WTC11 (cell line): ENCODE results near the gene SH3PXD2A.

Experiments used
- NFYB ChIP-seq: sonication (generic); formaldehyde crosslinking; conservative IDR thresholded peaks from 2 replicates; pipeline ENCODE4 v1.8.0; 2022; ENCODE audit warnings: low read depth, missing genetic modification reagents
- NR2C2 ChIP-seq: sonication (generic); formaldehyde crosslinking; IDR thresholded peaks from 2 replicates; pipeline ENCODE4 v1.8.0; 2022; ENCODE audit warnings: mild to moderate bottlenecking, missing genetic modification reagents
- NR3C1 ChIP-seq: sonication (generic); formaldehyde crosslinking; conservative IDR thresholded peaks from 2 replicates; pipeline ENCODE4 v1.8.1; 2023; ENCODE audit warnings: low read depth, mild to moderate bottlenecking, missing genetic modification reagents
- RELA ChIP-seq: sonication (generic); formaldehyde crosslinking; IDR thresholded peaks from 2 replicates; pipeline ENCODE4 v1.8.1; 2022; ENCODE audit warnings: missing genetic modification reagents, mild to moderate bottlenecking, borderline replicate concordance
- RORB ChIP-seq: fragments of 250-450 bp; sonication (Bioruptor Pico); IDR thresholded peaks from 2 replicates; pipeline ENCODE4 v1.9.0; 2021; ENCODE audit warnings: mild to moderate bottlenecking
- SP1 ChIP-seq: sonication (generic); formaldehyde crosslinking; conservative IDR thresholded peaks from 2 replicates; pipeline ENCODE4 v1.8.1; 2022; ENCODE audit warnings: missing genetic modification reagents
- TP53 ChIP-seq: sonication (generic); formaldehyde crosslinking; IDR thresholded peaks from 2 replicates; pipeline ENCODE4 v1.8.1; 2023; ENCODE audit warnings: mild to moderate bottlenecking, missing genetic modification reagents
- ZBTB21 ChIP-seq: sonication (generic); formaldehyde crosslinking; IDR thresholded peaks from 2 replicates; pipeline ENCODE4 v1.8.1; 2023; ENCODE audit warnings: mild to moderate bottlenecking, missing genetic modification reagents, borderline replicate concordance
- ZNF121 ChIP-seq: sonication (generic); formaldehyde crosslinking; IDR thresholded peaks from 2 replicates; pipeline ENCODE4 v1.8.0; 2023; ENCODE audit warnings: missing genetic modification reagents
- TF ChIP-seq, protein P1 (sequence below): sonication (generic); formaldehyde crosslinking; IDR thresholded peaks from 2 replicates; pipeline ENCODE4 v1.8.1; 2022; ENCODE audit warnings: missing genetic modification reagents, borderline replicate concordance
- TF ChIP-seq, protein P2 (sequence below): fragments of 200-600 bp; IDR thresholded peaks from 2 replicates; pipeline ENCODE4 v1.8.0; 2022; ENCODE audit warnings: antibody characterized with exemption
- TF ChIP-seq, protein P3 (sequence below): sonication (generic); formaldehyde crosslinking; IDR thresholded peaks from 2 replicates; pipeline ENCODE4 v1.8.0; 2022; ENCODE audit warnings: mild to moderate bottlenecking, missing genetic modification reagents

DNA sequence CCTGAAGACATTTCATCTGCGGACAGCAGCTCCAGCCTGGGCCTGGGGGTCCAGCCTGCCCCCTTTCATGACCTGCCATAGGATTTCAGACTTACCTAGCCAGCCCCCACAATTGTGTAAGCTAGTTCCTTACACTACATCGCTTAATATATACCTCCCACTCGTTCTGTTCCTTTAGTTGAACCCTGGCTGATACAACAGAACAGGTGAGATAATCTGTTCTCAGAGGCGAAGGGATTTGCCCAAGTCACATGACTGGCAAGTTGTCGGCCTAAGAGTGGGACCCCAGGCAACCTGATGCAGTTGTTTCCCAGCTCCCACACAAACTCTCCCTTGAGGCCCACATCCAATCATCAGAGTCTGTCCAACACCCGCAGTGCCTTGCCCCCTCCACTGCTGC lies 168.2 kb downstream of the SH3PXD2A start:
- no peak for TF ChIP-seq NR2C2 (CRISPR knock-in tag)
- TF ChIP-seq SP1 (CRISPR knock-in tag): no peak
- TF ChIP-seq NFYB (CRISPR knock-in tag): no peak
- TF ChIP-seq ZBTB21: no peak
- TF ChIP-seq, protein P1, sequence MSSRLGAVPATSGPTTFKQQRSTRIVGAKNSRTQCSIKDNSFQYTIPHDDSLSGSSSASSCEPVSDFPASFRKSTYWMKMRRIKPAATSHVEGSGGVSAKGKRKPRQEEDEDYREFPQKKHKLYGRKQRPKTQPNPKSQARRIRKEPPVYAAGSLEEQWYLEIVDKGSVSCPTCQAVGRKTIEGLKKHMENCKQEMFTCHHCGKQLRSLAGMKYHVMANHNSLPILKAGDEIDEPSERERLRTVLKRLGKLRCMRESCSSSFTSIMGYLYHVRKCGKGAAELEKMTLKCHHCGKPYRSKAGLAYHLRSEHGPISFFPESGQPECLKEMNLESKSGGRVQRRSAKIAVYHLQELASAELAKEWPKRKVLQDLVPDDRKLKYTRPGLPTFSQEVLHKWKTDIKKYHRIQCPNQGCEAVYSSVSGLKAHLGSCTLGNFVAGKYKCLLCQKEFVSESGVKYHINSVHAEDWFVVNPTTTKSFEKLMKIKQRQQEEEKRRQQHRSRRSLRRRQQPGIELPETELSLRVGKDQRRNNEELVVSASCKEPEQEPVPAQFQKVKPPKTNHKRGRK (CRISPR knock-in tag): no peak
- TF ChIP-seq ZNF121 (CRISPR knock-in tag): no peak
- TF ChIP-seq, protein P2, sequence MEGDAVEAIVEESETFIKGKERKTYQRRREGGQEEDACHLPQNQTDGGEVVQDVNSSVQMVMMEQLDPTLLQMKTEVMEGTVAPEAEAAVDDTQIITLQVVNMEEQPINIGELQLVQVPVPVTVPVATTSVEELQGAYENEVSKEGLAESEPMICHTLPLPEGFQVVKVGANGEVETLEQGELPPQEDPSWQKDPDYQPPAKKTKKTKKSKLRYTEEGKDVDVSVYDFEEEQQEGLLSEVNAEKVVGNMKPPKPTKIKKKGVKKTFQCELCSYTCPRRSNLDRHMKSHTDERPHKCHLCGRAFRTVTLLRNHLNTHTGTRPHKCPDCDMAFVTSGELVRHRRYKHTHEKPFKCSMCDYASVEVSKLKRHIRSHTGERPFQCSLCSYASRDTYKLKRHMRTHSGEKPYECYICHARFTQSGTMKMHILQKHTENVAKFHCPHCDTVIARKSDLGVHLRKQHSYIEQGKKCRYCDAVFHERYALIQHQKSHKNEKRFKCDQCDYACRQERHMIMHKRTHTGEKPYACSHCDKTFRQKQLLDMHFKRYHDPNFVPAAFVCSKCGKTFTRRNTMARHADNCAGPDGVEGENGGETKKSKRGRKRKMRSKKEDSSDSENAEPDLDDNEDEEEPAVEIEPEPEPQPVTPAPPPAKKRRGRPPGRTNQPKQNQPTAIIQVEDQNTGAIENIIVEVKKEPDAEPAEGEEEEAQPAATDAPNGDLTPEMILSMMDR: no peak
- TF ChIP-seq RORB (CRISPR knock-in tag): no peak
- no peak for TF ChIP-seq NR3C1 (CRISPR knock-in tag)
- TF ChIP-seq, protein P3, sequence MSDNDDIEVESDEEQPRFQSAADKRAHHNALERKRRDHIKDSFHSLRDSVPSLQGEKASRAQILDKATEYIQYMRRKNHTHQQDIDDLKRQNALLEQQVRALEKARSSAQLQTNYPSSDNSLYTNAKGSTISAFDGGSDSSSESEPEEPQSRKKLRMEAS (CRISPR knock-in tag): no peak
- TF ChIP-seq RELA (CRISPR knock-in tag): no peak
- TF ChIP-seq TP53: no peak
